WTC11 (cell line): Measurements from ENCODE around the gene IL7R.

Experiments
- ATF3 ChIP-seq: sonication (generic); formaldehyde crosslinking; conservative IDR thresholded peaks from 2 replicates; pipeline ENCODE4 v1.8.1; 2022; ENCODE audit warnings: mild to moderate bottlenecking, missing genetic modification reagents
- CTCF ChIP-seq: fragments of 200-600 bp; IDR thresholded peaks from 2 replicates; pipeline ENCODE4 v1.8.0; 2022; ENCODE audit warnings: antibody characterized with exemption
- ETV6 ChIP-seq: sonication (generic); formaldehyde crosslinking; IDR thresholded peaks from 2 replicates; pipeline ENCODE4 v1.8.1; 2022; ENCODE audit warnings: mild to moderate bottlenecking, missing genetic modification reagents
- FOXJ3 ChIP-seq: sonication (generic); formaldehyde crosslinking; IDR thresholded peaks from 2 replicates; pipeline ENCODE4 v1.9.0; 2021; ENCODE audit warnings: missing genetic modification reagents, mild to moderate bottlenecking, borderline replicate concordance
- HMGA2 ChIP-seq: fragments of 250-450 bp; sonication (Bioruptor Pico); IDR thresholded peaks from 2 replicates; pipeline ENCODE4 v1.4.0; 2021; ENCODE audit warnings: mild to moderate bottlenecking, moderate library complexity
- MLX ChIP-seq: sonication (generic); formaldehyde crosslinking; IDR thresholded peaks from 2 replicates; pipeline ENCODE4 v1.8.1; 2023; ENCODE audit warnings: mild to moderate bottlenecking, missing genetic modification reagents, moderate library complexity
- NR2C2 ChIP-seq: sonication (generic); formaldehyde crosslinking; IDR thresholded peaks from 2 replicates; pipeline ENCODE4 v1.8.0; 2022; ENCODE audit warnings: mild to moderate bottlenecking, missing genetic modification reagents
- TP53 ChIP-seq: sonication (generic); formaldehyde crosslinking; IDR thresholded peaks from 2 replicates; pipeline ENCODE4 v1.8.1; 2023; ENCODE audit warnings: mild to moderate bottlenecking, missing genetic modification reagents
- USF1 ChIP-seq: sonication (generic); formaldehyde crosslinking; IDR thresholded peaks from 2 replicates; pipeline ENCODE4 v1.8.0; 2022; ENCODE audit warnings: mild to moderate bottlenecking, missing genetic modification reagents
- TF ChIP-seq, protein P1 (sequence below): fragments of 250-450 bp; sonication (Bioruptor Pico); IDR thresholded peaks from 2 replicates; pipeline ENCODE4 v1.9.0; 2021; ENCODE audit warnings: mild to moderate bottlenecking
- TF ChIP-seq, protein P2 (sequence below): sonication (generic); formaldehyde crosslinking; IDR thresholded peaks from 2 replicates; pipeline ENCODE4 v1.8.0; 2022; ENCODE audit warnings: missing genetic modification reagents

DNA sequence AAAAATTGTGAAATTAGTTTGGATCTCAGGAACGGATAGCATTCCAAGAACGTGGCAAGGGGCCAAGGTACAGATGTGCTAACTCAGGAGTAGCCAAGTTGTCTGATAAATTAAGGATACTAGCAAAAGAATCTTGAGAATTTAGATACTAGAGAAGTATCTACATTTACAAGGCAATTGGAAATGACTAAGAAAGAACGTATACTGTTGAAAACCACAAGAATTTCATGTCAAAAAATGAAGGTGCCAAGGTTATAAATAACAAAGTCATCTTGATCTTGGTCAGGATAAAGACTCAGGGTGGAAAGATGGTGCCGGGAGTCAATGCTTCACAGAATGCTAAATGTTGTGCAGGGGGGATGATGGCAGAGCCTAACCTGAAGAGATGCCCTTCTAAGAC is 62.5 kb downstream of the IL7R start:
- TF ChIP-seq USF1 (CRISPR knock-in tag) (no peak), MLX (CRISPR knock-in tag) (no peak), CTCF (no peak), ETV6 (CRISPR knock-in tag) (no peak), TP53 (CRISPR knock-in tag) (no peak), NR2C2 (CRISPR knock-in tag) (no peak), FOXJ3 (CRISPR knock-in tag) (no peak), HMGA2 (CRISPR knock-in tag) (no peak), ATF3 (CRISPR knock-in tag) (no peak)
- TF ChIP-seq, protein P1, sequence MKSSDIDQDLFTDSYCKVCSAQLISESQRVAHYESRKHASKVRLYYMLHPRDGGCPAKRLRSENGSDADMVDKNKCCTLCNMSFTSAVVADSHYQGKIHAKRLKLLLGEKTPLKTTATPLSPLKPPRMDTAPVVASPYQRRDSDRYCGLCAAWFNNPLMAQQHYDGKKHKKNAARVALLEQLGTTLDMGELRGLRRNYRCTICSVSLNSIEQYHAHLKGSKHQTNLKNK (CRISPR knock-in tag) = no peak
- TF ChIP-seq, protein P2, sequence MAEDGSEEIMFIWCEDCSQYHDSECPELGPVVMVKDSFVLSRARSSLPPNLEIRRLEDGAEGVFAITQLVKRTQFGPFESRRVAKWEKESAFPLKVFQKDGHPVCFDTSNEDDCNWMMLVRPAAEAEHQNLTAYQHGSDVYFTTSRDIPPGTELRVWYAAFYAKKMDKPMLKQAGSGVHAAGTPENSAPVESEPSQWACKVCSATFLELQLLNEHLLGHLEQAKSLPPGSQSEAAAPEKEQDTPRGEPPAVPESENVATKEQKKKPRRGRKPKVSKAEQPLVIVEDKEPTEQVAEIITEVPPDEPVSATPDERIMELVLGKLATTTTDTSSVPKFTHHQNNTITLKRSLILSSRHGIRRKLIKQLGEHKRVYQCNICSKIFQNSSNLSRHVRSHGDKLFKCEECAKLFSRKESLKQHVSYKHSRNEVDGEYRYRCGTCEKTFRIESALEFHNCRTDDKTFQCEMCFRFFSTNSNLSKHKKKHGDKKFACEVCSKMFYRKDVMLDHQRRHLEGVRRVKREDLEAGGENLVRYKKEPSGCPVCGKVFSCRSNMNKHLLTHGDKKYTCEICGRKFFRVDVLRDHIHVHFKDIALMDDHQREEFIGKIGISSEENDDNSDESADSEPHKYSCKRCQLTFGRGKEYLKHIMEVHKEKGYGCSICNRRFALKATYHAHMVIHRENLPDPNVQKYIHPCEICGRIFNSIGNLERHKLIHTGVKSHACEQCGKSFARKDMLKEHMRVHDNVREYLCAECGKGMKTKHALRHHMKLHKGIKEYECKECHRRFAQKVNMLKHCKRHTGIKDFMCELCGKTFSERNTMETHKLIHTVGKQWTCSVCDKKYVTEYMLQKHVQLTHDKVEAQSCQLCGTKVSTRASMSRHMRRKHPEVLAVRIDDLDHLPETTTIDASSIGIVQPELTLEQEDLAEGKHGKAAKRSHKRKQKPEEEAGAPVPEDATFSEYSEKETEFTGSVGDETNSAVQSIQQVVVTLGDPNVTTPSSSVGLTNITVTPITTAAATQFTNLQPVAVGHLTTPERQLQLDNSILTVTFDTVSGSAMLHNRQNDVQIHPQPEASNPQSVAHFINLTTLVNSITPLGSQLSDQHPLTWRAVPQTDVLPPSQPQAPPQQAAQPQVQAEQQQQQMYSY (CRISPR knock-in tag) = no peak
